AG09319 (cell line): Measurements from ENCODE around the gene SRSF5.

Source experiments
- DNase-seq: peaks from one replicate; pipeline ENCODE4 v3.0.0-alpha.2; 2010; ENCODE audit warnings: low read depth; ENCODE audit errors: extremely low read depth
- CTCF ChIP-seq: IDR thresholded peaks from 2 replicates; pipeline ENCODE4 v1.5.1; 2011; ENCODE audit warnings: low read depth, mild to moderate bottlenecking, inconsistent platforms, low read length, moderate library complexity

The SRSF5 gene

GRCh38 chr14:69816216-69816615 is 49.3 kb downstream of the SRSF5 start:
- DNase-seq, result no peak
- no peak for TF ChIP-seq CTCF

- TF ChIP-seq CTCF, result peak; percentile 69
- peak; percentile 15 for DNase-seq
These were observed 51.8 kb downstream of the SRSF5 start for GRCh38 chr14:69818758-69819191.

- TF ChIP-seq CTCF, result no peak
These were observed 52.7 kb downstream of the SRSF5 start for GRCh38 chr14:69819607-69820006.

GRCh38 chr14:69820991-69821390 is 54.0 kb downstream of the SRSF5 start:
- no peak for TF ChIP-seq CTCF
- no peak for DNase-seq

More at GRCh38 chr14:69819607-69820006, 52.7 kb downstream of the SRSF5 start:
- no peak for DNase-seq
